ENCODE data around the gene FASTKD3.

FASTKD3 gene

GRCh38 chr5:7873216-7873615, 4.4 kb upstream of the FASTKD3 start:
- H3K4me3 ChIP-seq, result 0 out of 20 replicates have a peak overlapping the region, but pooled peaks of 1 of the 10 experiments have one; percentile 24
- no peaks in the 10 kb centered on the region for H3K9me3 ChIP-seq (replicated peaks in 1 of 11)
- H3K4me1 ChIP-seq, result peaks cover 34 to 77% (median 45%) of the 10 kb centered on the region in 10 experiments
- H3K4me2 ChIP-seq, result peak overlapping the region; percentile 51 to 89 (median 82)
- no peak for TF ChIP-seq Cebpa-rat (IDR thresholded peaks at IDR 0.05)
- peaks cover 45 to 75% (median 68%) of the 10 kb centered on the region in 11 experiments for H3K36me3 ChIP-seq
- peak overlapping the region in 8 of 11 experiments; percentile 9 to 49 (median 20); a peak in 7 of 22 replicates for H3K9ac ChIP-seq
- no peaks in the 10 kb centered on the region for H3K27me3 ChIP-seq
- H3K27ac ChIP-seq, result peak overlapping the region in 3 of 11 experiments; percentile 17 to 42 (median 22); a peak in 3 of 22 replicates
- H4K20me1 ChIP-seq, result peaks cover 32 to 92% (median 79%) of the 10 kb centered on the region in 11 experiments; a peak in 21 of 22 replicates

DNA sequence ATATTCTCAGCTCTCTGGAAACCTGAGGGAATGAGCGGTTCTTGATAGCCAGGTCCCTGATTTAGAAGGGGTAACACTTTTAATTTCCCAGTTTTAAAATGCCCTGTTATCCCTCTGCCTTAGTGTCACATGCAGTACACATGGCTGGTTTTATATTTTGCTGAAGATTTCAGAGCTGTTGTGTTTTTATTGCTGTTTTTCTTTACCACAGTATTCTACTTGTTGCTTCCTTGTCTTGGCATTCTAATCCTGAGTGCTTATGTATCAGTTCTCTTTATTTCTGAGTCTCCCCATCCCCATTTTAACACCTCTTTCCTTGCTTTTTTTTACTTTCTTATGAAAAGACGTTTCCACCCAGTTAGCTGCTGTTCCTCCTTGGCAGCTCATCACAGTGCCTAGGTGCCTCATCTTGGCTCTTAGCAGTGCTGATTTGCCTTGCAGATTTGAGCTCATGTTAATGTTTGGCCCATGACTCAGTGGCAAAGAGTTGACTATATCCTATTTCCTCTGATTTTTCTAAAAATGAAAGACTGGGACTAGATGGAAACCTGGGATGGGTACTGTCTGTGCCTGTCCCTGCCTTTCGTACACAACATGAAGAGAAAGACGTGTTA, 3.8 kb upstream of the FASTKD3 start:
- Histone ChIP-seq H3K4me3 (0 out of 20 replicates have a peak overlapping the region, but pooled peaks of 1 of the 10 experiments have one; percentile 24), H3K27me3 (no peaks in the 10 kb centered on the region), H3K27ac (peak overlapping the region in 3 of 11 experiments; percentile 17 to 42 (median 22); a peak in 3 of 22 replicates), H3K4me2 (peak overlapping the region; percentile 51 to 89 (median 82)), H4K20me1 (peaks cover 32 to 86% (median 73%) of the 10 kb centered on the region in 11 experiments; a peak in 21 of 22 replicates), H3K9ac (peak overlapping the region in 7 of 11 experiments; percentile 9 to 49 (median 19); a peak in 9 of 22 replicates), H3K9me3 (replicated peaks in 1 of 11) (no peaks in the 10 kb centered on the region), H3K36me3 (peaks cover 39 to 69% (median 62%) of the 10 kb centered on the region in 11 experiments), H3K4me1 (peaks cover 37 to 77% (median 49%) of the 10 kb centered on the region in 10 experiments)
- TF ChIP-seq Cebpa-rat (IDR thresholded peaks at IDR 0.05), result no peak

DNA sequence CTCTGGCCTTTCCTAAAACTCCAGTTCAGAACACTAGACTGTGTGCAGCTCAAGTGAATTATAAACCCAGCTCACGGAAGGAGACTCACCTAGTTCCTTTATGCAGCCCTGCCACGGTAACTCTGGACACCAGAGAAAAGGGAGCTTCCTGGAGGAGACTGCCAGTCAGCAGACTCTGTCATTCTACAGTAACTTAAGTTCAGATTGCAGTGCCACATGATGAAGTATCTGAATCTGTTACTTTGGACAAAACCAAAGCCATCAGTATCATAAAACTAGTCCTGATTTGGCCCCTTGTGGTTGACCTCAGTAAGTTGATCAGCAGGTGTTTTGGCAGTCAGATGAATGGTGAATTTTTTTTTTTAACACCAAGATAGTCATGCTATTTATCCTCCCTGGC, 2.8 kb upstream of the FASTKD3 start:
- Histone ChIP-seq H4K20me1 (peaks cover 32 to 82% (median 69%) of the 10 kb centered on the region in 11 experiments; a peak in 21 of 22 replicates), H3K36me3 (peaks cover 31 to 67% (median 61%) of the 10 kb centered on the region in 11 experiments), H3K9ac (peak overlapping the region in 4 of 11 experiments; percentile 6 to 94 (median 31); a peak in 2 of 22 replicates), H3K4me3 (peak overlapping the region in 2 of 10 experiments; percentile 92 to 95; a peak in 4 of 20 replicates), H3K27me3 (no peaks in the 10 kb centered on the region), H3K4me2 (peak overlapping the region; percentile 73 to 92 (median 85)), H3K9me3 (replicated peaks in 1 of 11) (no peaks in the 10 kb centered on the region), H3K4me1 (peaks cover 45 to 77% (median 56%) of the 10 kb centered on the region in 10 experiments), H3K27ac (no peak overlapping the region)
- TF ChIP-seq Cebpa-rat (IDR thresholded peaks at IDR 0.05), result no peak

DNA sequence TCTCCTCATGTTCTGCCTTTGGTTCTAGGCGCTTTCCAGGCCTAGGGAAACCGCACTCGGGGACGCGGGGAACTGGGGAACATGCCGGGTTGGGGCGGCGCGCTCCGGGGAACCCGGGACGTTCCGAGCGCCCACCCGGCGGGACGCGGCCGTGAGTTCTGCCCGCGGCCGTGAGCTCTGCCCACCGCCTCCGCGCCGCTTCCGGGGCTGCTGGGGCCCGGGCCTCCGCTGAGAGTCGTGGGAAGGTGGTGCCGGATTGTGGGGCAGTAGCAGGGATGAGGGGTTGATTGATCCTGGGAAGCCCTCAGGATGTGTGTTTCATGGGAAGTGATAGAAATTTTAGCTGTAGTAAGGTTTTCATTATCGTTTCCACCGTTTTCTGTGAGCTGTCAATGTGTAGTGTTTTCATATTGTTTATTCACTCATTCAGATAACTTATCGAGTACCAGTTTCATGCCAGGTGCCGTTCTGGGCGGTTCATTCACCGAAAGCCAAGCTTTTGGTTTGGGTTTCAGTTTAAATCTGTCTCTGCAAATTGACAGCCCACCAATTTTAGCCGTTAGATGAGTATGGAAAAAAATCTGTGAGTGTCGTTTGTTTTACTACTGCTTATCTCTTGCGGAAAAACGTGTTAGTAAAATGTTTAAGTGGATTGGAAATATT, 774 bp upstream of the FASTKD3 start:
- H3K4me2 ChIP-seq, result peak overlapping the region; percentile 73 to 92 (median 85)
- H3K9ac ChIP-seq, result peak overlapping the region; percentile 88 to 94 (median 91)
- H3K36me3 ChIP-seq, result peaks cover 19 to 67% (median 53%) of the 10 kb centered on the region in 11 experiments; a peak in 20 of 22 replicates
- H3K27ac ChIP-seq, result peak overlapping the region; percentile 83 to 91 (median 86)
- H3K27me3 ChIP-seq, result no peaks in the 10 kb centered on the region
- H4K20me1 ChIP-seq, result peaks cover 32 to 68% (median 54%) of the 10 kb centered on the region in 11 experiments; a peak in 21 of 22 replicates
- peaks cover 45 to 74% (median 64%) of the 10 kb centered on the region in 10 experiments for H3K4me1 ChIP-seq
- no peak for TF ChIP-seq Cebpa-rat (IDR thresholded peaks at IDR 0.05)
- no peaks in the 10 kb centered on the region for H3K9me3 ChIP-seq (replicated peaks in 1 of 11)
- H3K4me3 ChIP-seq, result peak overlapping the region; percentile 83 to 96 (median 94)

GRCh38 chr5:7868427-7868772, 431 bp downstream of the FASTKD3 start:
- no peaks in the 10 kb centered on the region for H3K27me3 ChIP-seq
- no peaks in the 10 kb centered on the region for H3K9me3 ChIP-seq (replicated peaks in 1 of 11)
- peak overlapping the region; percentile 80 to 93 (median 89) for H3K4me2 ChIP-seq
- H3K27ac ChIP-seq, result peak overlapping the region; percentile 83 to 91 (median 86)
- peaks cover 43 to 66% (median 59%) of the 10 kb centered on the region in 10 experiments for H3K4me1 ChIP-seq
- peaks cover 16 to 67% (median 51%) of the 10 kb centered on the region in 11 experiments; a peak in 21 of 22 replicates for H3K36me3 ChIP-seq
- H3K9ac ChIP-seq, result peak overlapping the region; percentile 88 to 94 (median 91)
- no peak for TF ChIP-seq Cebpa-rat (IDR thresholded peaks at IDR 0.05)
- H3K4me3 ChIP-seq, result peak overlapping the region; percentile 83 to 96 (median 94)
- peaks cover 28 to 56% (median 42%) of the 10 kb centered on the region in 11 experiments; a peak in 21 of 22 replicates for H4K20me1 ChIP-seq

- H3K9ac ChIP-seq, result peak overlapping the region in 2 of 11 experiments; percentile 27 to 92; a peak in 2 of 22 replicates
- TF ChIP-seq Cebpa-rat (IDR thresholded peaks at IDR 0.05), result no peak
- peaks cover 18 to 44% (median 31%) of the 10 kb centered on the region in 11 experiments; a peak in 21 of 22 replicates for H4K20me1 ChIP-seq
- H3K9me3 ChIP-seq (replicated peaks in 1 of 11), result no peaks in the 10 kb centered on the region
- peak overlapping the region in 1 of 10 experiments; percentile 91; a peak in 4 of 20 replicates for H3K4me3 ChIP-seq
- no peak overlapping the region for H3K27ac ChIP-seq
- peaks cover 28 to 67% (median 56%) of the 10 kb centered on the region in 11 experiments for H3K36me3 ChIP-seq
- H3K4me1 ChIP-seq, result peaks cover 32 to 55% (median 48%) of the 10 kb centered on the region in 10 experiments
- H3K27me3 ChIP-seq, result no peaks in the 10 kb centered on the region
- H3K4me2 ChIP-seq, result peak overlapping the region; percentile 80 to 93 (median 89)
Observed at GRCh38 chr5:7867260-7867659, 1.6 kb downstream of the FASTKD3 start.

GRCh38 chr5:7866196-7866595, 2.6 kb downstream of the FASTKD3 start:
- no peak overlapping the region for H3K9ac ChIP-seq
- H3K4me1 ChIP-seq, result peaks cover 22 to 44% (median 37%) of the 10 kb centered on the region in 10 experiments
- no peaks in the 10 kb centered on the region for H3K9me3 ChIP-seq (replicated peaks in 1 of 11)
- H3K27me3 ChIP-seq, result no peaks in the 10 kb centered on the region
- H4K20me1 ChIP-seq, result peaks cover 10 to 34% (median 20%) of the 10 kb centered on the region in 11 experiments; a peak in 21 of 22 replicates
- H3K4me3 ChIP-seq, result no peak overlapping the region
- TF ChIP-seq Cebpa-rat (IDR thresholded peaks at IDR 0.05), result no peak
- peaks cover 38 to 67% (median 58%) of the 10 kb centered on the region in 11 experiments for H3K36me3 ChIP-seq
- peak overlapping the region in 7 of 11 experiments; percentile 3 to 82 (median 20); a peak in 7 of 22 replicates for H3K4me2 ChIP-seq
- no peak overlapping the region for H3K27ac ChIP-seq

DNA sequence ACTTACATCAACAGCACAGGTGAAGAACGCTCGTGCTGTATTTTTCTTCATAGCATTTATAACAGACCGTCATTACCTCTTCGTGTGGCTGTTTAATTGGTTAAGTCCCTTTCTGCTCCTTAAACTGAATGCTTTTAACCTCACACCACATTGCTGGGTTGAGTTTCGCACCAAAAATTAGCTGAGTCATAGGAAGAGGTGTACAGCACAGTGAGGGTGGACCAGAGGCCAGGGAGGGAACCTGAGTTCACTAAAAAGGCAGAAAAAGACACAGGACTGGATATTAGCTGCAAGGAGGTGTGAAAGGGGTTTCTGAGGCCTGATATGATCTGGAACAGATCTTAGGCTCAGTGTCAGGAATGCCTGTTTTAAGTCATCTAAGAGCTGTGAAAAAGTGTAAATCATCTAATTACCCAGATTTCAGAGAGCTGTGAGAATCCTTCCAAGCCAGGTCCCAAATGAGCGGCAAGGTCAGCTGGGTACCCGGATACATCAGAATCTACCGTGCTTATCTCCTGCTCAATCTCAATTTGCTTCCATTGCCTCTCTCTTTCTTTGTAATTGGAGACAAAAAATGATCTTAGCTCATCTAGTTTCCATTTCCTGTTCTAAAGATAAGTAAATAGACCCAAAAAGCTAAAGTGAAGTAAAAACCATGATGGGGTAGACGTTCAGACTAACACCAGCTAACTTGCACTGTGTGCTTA, 10.8 kb downstream of the FASTKD3 start:
- H3K36me3 ChIP-seq, result peaks cover 47 to 59% (median 55%) of the 10 kb centered on the region in 11 experiments
- H3K4me2 ChIP-seq, result peak overlapping the region in 3 of 11 experiments; percentile 25 to 51 (median 33); a peak in 6 of 22 replicates
- peaks cover 13 to 19% (median 16%) of the 10 kb centered on the region in 11 experiments for H3K9me3 ChIP-seq (replicated peaks in 1 of 11)
- H3K27me3 ChIP-seq, result no peaks in the 10 kb centered on the region
- H3K9ac ChIP-seq, result peak overlapping the region in 1 of 11 experiments; percentile 4; a peak in 2 of 22 replicates
- H3K27ac ChIP-seq, result peak overlapping the region in 3 of 11 experiments; percentile 24 to 37 (median 32); a peak in 1 of 22 replicates
- peaks cover 0 to 13% (median 0%) of the 10 kb centered on the region in 10 experiments; a peak in 7 of 20 replicates for H3K4me1 ChIP-seq
- H4K20me1 ChIP-seq, result peaks cover 0 to 9% (median 0%) of the 10 kb centered on the region in 11 experiments; a peak in 2 of 22 replicates
- TF ChIP-seq Cebpa-rat (IDR thresholded peaks at IDR 0.05), result no peak
- no peak overlapping the region for H3K4me3 ChIP-seq
